Right lobe of liver (tissue), 4 donors: ENCODE data around the gene SLC4A8.

Source experiments
- POLR2A ChIP-seq: fragments of 450-650 bp; IDR thresholded peaks from one replicate; pipeline ENCODE4 v1.6.1; 2017; ENCODE audit warnings: antibody characterized with exemption, mild to moderate bottlenecking
- TF ChIP-seq, protein P1 (sequence below), 4 donors: fragments of 200-600 bp in 3 of 4; fragments of 450-650 bp in 1 of 4; IDR thresholded peaks; one replicate each; pipeline versions ENCODE4 v1.5.1 to v1.8.0; 2016 to 2022; ENCODE audit warnings: antibody characterized with exemption in 4 of 4, mild to moderate bottlenecking in 2 of 4
- donor health status: DM: no; HTN: no; CAD: no.
- donor health status: DM: no; HTN: no; CAD: no.
- donor health status: DM: no; HTN: yes; CAD: no.

DNA sequence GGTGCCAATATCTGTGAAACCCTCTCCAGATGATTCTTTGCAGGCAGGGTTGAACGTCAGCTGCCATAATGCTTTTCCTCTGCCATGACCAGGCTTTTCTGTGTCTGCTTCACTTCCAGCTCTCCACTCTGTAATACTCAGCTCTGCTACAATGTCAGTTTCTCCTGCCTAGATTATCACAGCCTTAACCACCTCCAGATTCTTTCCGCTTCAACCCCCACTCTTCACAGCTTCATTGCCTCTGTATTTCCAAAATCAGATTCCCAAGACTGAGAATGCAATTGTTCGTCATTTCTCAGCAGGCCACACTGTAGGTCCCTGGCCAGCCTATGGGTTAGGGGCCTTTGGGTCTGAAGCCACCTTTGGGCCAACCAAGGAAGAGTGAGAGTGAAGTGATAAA, 92.7 kb downstream of the SLC4A8 start:
- no peak for TF ChIP-seq POLR2A
- TF ChIP-seq, protein P1, sequence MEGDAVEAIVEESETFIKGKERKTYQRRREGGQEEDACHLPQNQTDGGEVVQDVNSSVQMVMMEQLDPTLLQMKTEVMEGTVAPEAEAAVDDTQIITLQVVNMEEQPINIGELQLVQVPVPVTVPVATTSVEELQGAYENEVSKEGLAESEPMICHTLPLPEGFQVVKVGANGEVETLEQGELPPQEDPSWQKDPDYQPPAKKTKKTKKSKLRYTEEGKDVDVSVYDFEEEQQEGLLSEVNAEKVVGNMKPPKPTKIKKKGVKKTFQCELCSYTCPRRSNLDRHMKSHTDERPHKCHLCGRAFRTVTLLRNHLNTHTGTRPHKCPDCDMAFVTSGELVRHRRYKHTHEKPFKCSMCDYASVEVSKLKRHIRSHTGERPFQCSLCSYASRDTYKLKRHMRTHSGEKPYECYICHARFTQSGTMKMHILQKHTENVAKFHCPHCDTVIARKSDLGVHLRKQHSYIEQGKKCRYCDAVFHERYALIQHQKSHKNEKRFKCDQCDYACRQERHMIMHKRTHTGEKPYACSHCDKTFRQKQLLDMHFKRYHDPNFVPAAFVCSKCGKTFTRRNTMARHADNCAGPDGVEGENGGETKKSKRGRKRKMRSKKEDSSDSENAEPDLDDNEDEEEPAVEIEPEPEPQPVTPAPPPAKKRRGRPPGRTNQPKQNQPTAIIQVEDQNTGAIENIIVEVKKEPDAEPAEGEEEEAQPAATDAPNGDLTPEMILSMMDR (IDR thresholded peaks at IDR 0.05), result no peak
